Measurements from ENCODE around the gene UGT1A1.
"Not testable (repeated sequence)": the region's sequence is repeated elsewhere in the genome, so short reads cannot be mapped to it uniquely, and the experiment has no call there.

The UGT1A1 gene
- 0 reads per million in 3 experiments for total RNA-seq

GRCh38 chr2:233760043-233760442, at the start of gene UGT1A1:
Gene UGT1A1, plus strand, starts transcription at chr2:233760270. Its CDS starts 18 bp downstream, at chr2:233760288.
- DNase-seq: no peak

- peak; percentile 17 for DNase-seq
Observed at GRCh38 chr2:233711312-233712008, 48.6 kb upstream of the UGT1A1 start.

- no peak for DNase-seq
Observed at GRCh38 chr2:233712611-233713261, 47.3 kb upstream of the UGT1A1 start, which contains the start of gene UGT1A5. Gene UGT1A5, plus strand, starts transcription at chr2:233712907. Its CDS starts 85 bp downstream, at chr2:233712992.

DNA sequence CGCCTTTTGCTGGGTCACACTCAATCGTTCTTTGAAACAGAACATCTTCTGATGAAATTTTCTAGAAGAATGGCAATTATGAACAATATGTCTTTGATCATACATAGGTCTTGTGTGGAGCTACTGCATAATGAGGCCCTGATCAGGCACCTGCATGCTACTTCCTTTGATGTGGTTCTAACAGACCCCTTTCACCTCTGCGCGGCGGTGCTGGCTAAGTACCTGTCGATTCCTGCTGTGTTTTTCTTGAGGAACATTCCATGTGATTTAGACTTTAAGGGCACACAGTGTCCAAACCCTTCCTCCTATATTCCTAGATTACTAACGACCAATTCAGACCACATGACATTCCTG, 46.8 kb upstream of the UGT1A1 start:
- no peak for DNase-seq

- no peak for DNase-seq
Observed at GRCh38 chr2:233714121-233714520, 45.9 kb upstream of the UGT1A1 start.

DNA sequence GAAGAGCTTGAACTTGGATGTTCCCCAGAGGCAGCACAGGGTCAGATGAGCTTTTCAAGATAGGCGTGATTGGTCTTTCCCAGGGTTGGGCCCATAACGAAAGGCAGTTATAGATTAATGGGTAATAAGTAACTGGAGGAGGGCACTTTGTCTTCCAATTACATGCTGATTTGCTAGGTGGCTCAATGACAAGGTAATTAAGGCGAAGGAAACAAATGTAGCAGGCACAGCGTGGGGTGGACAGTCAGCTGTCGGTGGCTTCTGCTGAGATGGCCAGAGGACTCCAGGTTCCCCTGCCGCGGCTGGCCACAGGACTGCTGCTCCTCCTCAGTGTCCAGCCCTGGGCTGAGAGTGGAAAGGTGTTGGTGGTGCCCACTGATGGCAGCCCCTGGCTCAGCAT, 41.5 kb upstream of the UGT1A1 start, which contains the start of gene UGT1A4:
Gene UGT1A4 (plus strand): TSS at position 185 of the 400 bp plus-strand sequence. CDS start 85 bp downstream, at position 270.
- DNase-seq: no peak

- no peak for DNase-seq
Observed at GRCh38 chr2:233728723-233729301, 31.3 kb upstream of the UGT1A1 start, which contains the start of gene UGT1A3. Gene UGT1A3, plus strand, starts transcription at chr2:233729042. Its CDS starts 85 bp downstream, at chr2:233729127.

DNA sequence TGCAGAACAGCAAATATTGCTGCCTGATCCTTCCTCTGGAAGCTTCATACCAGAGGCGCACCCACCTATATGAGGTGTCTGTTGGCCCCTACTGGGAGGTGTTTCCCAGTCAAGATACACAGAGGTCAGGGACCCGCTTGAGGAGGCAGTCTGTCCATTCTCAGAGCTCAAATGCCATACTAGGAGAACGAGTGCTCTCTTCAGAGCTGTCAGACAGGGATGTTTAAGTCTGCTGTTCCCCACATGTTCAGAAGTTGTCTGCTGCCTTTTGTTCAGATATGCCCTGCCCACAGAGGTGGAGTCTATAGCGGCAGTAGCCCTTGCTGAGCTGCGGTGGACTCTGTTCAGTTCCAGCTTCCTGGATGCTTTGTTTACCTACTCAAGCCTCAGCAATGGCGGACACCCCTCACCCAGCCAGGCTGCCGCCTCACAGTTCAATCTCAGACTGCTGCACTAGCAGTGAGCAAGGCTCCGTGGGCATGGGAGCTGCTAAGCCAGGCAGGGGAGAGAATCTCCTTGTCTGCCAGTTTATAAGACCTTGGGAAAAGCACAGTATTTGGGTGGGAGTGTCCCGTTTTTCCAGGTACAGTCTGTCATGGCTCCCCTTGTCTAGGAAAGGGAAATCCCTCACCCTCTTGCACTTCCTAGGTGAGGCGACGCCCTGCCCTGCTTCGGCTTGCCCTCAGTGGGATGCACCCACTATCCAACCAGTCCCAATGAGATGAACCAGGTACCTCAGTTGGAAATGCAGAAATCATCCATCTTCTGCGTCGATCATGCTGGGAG, 23.0 kb upstream of the UGT1A1 start:
- not testable (repeated sequence) for DNase-seq

DNA sequence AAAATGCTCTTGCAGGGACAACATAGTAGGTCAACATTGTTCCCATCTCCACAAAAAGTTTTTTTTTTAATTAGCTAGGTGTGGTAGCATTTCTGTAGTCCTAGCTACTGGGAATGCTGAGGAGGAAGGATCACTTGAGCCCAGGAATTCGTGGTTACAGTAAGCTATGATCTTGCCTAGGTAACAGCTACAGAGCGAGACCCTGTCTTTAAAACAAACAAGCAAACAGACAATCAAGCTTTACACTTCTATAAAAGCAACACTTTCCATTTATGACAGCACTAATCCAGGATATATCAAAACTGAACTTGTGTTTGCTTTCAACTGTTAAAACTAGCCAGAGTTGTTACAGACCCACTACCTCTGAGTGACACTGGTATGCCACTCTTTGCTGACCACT, 19.2 kb upstream of the UGT1A1 start:
- DNase-seq: no peak

DNA sequence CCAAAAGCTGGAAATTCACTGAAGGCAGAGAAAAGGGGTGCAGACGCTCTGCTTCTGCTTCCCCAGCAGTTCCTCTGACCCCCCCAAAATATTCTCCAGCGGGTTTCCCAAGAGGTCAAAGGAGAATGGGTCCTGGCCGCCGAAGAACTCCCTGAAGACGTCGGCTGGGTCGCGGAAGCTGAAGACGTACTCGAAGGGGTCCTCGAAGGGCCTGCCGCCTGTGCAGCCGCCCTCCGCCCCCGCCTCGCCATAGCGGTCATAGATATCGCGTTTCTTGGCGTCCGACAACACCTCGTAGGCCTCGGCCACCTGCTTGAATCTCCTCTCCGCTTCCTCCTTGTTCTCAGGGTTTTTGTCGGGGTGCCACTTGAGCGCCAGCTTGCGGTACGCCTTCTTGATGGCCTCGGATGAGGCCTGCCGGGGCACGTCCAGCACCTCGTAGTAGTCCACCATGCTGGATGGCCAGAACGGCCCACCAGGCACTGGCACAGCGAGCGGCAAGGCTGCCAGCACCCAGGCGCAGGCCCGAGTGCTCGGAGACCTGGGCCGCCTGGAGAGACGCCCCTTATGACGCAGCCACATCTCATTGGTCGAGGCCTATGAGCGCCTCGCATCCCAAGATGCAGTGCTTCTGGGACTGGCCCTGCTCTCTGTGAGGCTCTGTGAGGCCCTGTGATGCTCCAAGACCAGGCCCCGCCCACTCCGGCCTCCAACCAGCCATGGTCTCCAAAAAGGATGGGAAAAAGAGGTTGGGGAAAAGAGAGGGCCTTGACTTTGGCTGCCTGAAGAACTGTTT, 16.4 kb upstream of the UGT1A1 start:
- DNase-seq: no peak

GRCh38 chr2:233745073-233745755, 14.9 kb upstream of the UGT1A1 start:
- DNase-seq: no peak

GRCh38 chr2:233745838-233746237, 14.2 kb upstream of the UGT1A1 start:
- DNase-seq: not testable (repeated sequence)

GRCh38 chr2:233746475-233747282, 13.4 kb upstream of the UGT1A1 start:
- no peak for DNase-seq

DNA sequence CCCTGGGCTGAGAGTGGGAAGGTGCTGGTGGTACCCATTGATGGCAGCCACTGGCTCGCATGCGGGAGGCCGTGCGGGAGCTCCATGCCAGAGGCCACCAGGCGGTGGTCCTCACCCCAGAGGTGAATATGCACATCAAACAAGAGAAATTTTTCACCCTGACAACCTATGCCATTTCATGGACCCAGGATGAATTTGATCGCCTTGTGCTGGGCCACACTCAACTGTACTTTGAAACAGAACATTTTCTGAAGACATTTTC, 12.9 kb upstream of the UGT1A1 start:
- no peak for DNase-seq

DNA sequence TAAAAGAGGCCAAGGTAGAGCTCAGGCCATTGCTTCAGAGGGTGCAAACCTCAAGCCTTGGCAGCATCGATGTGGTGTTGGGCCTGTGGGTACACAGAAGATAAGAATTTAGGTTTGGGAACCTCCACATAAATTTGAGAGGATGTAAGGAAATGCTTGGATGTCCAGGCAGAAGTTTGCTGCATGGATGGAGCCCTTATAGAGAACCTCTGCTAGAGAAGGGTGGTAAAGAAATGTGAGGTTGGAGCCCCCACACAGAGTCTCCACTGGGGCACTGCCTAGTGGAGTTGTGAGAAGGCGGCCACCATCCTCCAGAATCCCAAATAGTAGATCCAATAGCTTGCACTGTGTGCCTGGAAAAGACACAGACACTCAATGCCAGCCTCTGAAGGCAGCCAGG, 9.4 kb upstream of the UGT1A1 start:
- not testable (repeated sequence) for DNase-seq

GRCh38 chr2:233751212-233752009, 8.7 kb upstream of the UGT1A1 start:
- DNase-seq: not testable (repeated sequence)

- no peak for DNase-seq
Observed at GRCh38 chr2:233754872-233755611, 5.0 kb upstream of the UGT1A1 start.

DNA sequence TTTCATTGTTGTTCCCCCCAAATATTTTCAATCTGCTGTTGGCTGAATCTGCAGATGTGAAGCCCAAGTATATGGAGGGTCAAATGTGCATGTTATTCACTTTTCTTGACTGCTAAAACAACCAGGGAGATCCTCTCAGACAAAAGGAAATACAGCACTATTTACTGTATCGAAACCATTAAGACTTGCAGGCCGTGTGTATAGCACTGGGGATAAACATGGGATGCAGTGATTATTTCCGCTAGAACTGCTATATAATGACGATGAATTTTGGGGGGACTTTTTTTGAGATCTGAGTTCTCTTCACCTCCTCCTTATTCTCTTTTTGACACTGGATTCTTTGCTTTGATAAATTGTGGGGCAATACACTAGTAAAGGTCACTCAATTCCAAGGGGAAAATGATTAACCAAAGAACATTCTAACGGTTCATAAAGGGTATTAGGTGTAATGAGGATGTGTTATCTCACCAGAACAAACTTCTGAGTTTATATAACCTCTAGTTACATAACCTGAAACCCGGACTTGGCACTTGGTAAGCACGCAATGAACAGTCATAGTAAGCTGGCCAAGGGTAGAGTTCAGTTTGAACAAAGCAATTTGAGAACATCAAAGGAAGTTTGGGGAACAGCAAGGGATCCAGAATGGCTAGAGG, 3.5 kb upstream of the UGT1A1 start:
- no peak for DNase-seq

GRCh38 chr2:233758141-233758540, 1.9 kb upstream of the UGT1A1 start:
- DNase-seq: no peak
